Measurements from ENCODE around the gene COL4A1.

COL4A1 gene

DNA sequence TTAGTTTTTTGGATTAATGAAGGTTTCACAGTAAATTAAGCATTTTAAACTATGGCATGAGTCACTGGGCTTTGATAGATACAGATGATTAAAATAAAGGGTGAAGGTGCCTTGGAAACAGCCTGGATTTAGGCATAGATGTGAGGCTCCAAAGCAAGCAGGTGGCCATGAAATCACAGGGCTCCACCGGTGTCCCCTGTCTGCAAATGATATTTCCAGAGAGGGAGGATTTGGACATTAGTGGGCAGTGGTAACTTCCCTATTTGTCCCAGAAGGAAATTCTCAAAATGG, 127.2 kb downstream of the COL4A1 start:
- Histone ChIP-seq H2BK12ac (ENCODE audit: low read length) (no peak overlapping the region), H3K36me3 (replicated peaks in 1 of 2; ENCODE audit: control insufficient read depth in 2 of 2, insufficient read depth in 2 of 2, low read length in 2 of 2) (peaks cover 27 to 99% of the 10 kb centered on the region in 2 donors), H2BK15ac (ENCODE audit: low read length) (no peak overlapping the region), H3K9me3 (replicated peaks in 1 of 2; ENCODE audit: control insufficient read depth in 2 of 2, insufficient read depth in 1 of 2, low read depth in 1 of 2, low read length in 2 of 2) (no peaks in the 10 kb centered on the region), H3K4me2 (ENCODE audit: insufficient read depth, low read length, poor library complexity, severe bottlenecking) (no peak overlapping the region), H2BK5ac (ENCODE audit: low read length) (no peak overlapping the region), H2AFZ (ENCODE audit: low read length) (no peak overlapping the region), H3K23ac (ENCODE audit: low read depth, low read length, poor library complexity) (no peak overlapping the region), H3K4me1 (ENCODE audit: control insufficient read depth in 2 of 2, insufficient read depth in 1 of 2, low read depth in 1 of 2, low read length in 2 of 2) (peaks cover 0 to 6% of the 10 kb centered on the region in 2 donors), H3K27ac (replicated peaks; ENCODE audit: low read length) (no peak overlapping the region), H3K79me1 (ENCODE audit: low read depth, low read length) (peaks cover 2% of the 10 kb centered on the region), H3K9ac (ENCODE audit: low read depth, low read length, poor library complexity) (no peak overlapping the region), H3K4me3 (ENCODE audit: low read length in 2 of 2) (no peak overlapping the region), H3K27me3 (ENCODE audit: control insufficient read depth in 3 of 3, insufficient read depth in 3 of 3, low read depth in 1 of 3, low read length in 3 of 3) (no peaks in the 10 kb centered on the region), H3K4ac (ENCODE audit: low read length) (no peak overlapping the region), H2AK5ac (ENCODE audit: low read depth, low read length) (no peak overlapping the region), H4K8ac (ENCODE audit: low read depth, low read length) (no peak overlapping the region), H3K14ac (ENCODE audit: low read length) (no peak overlapping the region), H4K91ac (ENCODE audit: low read depth, low read length, poor library complexity) (no peak overlapping the region), H3K18ac (ENCODE audit: low read length) (no peak overlapping the region), H2BK120ac (ENCODE audit: low read depth, low read length) (no peak overlapping the region)
- no peak for DNase-seq (ENCODE audit: low spot score)
- WGBS, 2 donors (ENCODE audit: extremely low coverage in 2 of 2, insufficient read length in 2 of 2, insufficient replicate concordance in 1 of 2) = no CpG with 5 or more reads among the region's 1 CpG

DNA sequence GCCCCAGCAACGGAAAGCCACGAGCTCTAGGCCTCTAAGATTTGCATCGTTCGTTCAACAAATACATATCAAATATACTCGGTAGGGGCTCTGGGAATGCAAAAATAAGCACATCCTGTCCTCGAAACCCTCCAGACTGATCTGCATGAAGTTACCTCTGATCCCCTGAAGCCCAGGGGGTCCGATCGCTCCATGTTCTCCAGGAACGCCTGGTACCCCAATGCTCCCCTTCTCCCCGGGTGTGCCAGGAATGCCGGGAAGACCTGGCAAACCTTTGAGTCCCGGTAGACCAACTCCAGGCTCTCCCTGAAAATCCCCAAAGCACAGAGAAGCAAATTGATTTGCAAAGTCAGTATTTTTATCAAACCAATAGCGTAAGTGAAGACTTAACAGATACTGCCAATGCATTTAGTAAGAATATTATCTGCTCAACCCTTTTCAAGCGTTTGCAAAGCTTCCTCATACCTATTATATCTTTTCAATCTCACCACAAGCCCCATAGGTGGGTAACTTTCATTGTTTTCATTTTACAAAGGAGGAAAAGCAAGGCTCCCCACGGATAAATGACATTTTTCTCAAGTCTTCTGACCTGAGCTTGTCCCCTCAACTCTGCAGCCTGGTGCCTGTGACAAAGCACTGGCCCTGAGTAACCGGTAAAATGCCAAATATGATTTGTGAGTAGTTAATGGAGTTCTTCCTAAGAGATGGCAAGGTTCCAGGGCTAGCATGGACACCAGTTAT, 127.7 kb downstream of the COL4A1 start:
- Histone ChIP-seq H3K18ac (ENCODE audit: low read length) (no peak overlapping the region), H3K9me3 (replicated peaks in 1 of 2; ENCODE audit: control insufficient read depth in 2 of 2, insufficient read depth in 1 of 2, low read depth in 1 of 2, low read length in 2 of 2) (no peaks in the 10 kb centered on the region), H2BK120ac (ENCODE audit: low read depth, low read length) (no peak overlapping the region), H2AFZ (ENCODE audit: low read length) (no peak overlapping the region), H3K14ac (ENCODE audit: low read length) (no peak overlapping the region), H2BK12ac (ENCODE audit: low read length) (no peak overlapping the region), H3K4me1 (ENCODE audit: control insufficient read depth in 2 of 2, insufficient read depth in 1 of 2, low read depth in 1 of 2, low read length in 2 of 2) (peaks cover 0 to 6% of the 10 kb centered on the region in 2 donors), H3K23ac (ENCODE audit: low read depth, low read length, poor library complexity) (no peak overlapping the region), H3K27ac (replicated peaks; ENCODE audit: low read length) (no peak overlapping the region), H4K8ac (ENCODE audit: low read depth, low read length) (no peak overlapping the region), H2AK5ac (ENCODE audit: low read depth, low read length) (no peak overlapping the region), H3K36me3 (replicated peaks in 1 of 2; ENCODE audit: control insufficient read depth in 2 of 2, insufficient read depth in 2 of 2, low read length in 2 of 2) (peaks cover 31 to 100% of the 10 kb centered on the region in 2 donors), H2BK15ac (ENCODE audit: low read length) (no peak overlapping the region), H3K4me3 (ENCODE audit: low read length in 2 of 2) (no peak overlapping the region), H4K91ac (ENCODE audit: low read depth, low read length, poor library complexity) (no peak overlapping the region), H3K4me2 (ENCODE audit: insufficient read depth, low read length, poor library complexity, severe bottlenecking) (no peak overlapping the region), H3K79me1 (ENCODE audit: low read depth, low read length) (peaks cover 2% of the 10 kb centered on the region), H3K27me3 (ENCODE audit: control insufficient read depth in 3 of 3, insufficient read depth in 3 of 3, low read depth in 1 of 3, low read length in 3 of 3) (no peaks in the 10 kb centered on the region), H2BK5ac (ENCODE audit: low read length) (no peak overlapping the region), H3K4ac (ENCODE audit: low read length) (no peak overlapping the region), H3K9ac (ENCODE audit: low read depth, low read length, poor library complexity) (no peak overlapping the region)
- no peak for DNase-seq (ENCODE audit: low spot score)
- no CpG with 5 or more reads among the region's 16 CpGs for whole genome bisulfite sequencing, 2 donors (ENCODE audit: extremely low coverage in 2 of 2, insufficient read length in 2 of 2, insufficient replicate concordance in 1 of 2)

DNA sequence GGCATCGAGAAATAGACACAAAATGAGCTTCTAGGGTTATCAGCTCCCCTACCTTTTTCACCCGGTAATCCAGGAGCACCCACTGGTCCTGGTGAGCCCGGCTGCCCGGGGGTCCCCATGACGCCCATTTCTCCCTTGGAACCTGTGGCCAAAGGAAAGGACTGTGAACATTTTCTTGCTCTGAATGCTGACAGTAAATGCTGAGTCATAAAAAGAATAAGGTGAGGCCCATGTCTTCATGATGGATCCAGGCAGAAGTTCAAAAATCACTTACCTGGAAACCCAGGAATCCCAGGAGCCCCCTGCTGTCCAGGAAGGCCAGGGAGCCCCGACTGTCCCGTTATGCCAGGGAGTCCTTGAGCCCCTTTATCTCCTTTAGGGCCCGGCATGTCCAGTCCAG, 129.2 kb downstream of the COL4A1 start:
- Histone ChIP-seq H3K36me3 (replicated peaks in 1 of 2; ENCODE audit: control insufficient read depth in 2 of 2, insufficient read depth in 2 of 2, low read length in 2 of 2) (peaks cover 36 to 100% of the 10 kb centered on the region in 2 donors), H4K91ac (ENCODE audit: low read depth, low read length, poor library complexity) (no peak overlapping the region), H3K23ac (ENCODE audit: low read depth, low read length, poor library complexity) (no peak overlapping the region), H4K8ac (ENCODE audit: low read depth, low read length) (no peak overlapping the region), H2BK5ac (ENCODE audit: low read length) (no peak overlapping the region), H3K4me1 (ENCODE audit: control insufficient read depth in 2 of 2, insufficient read depth in 1 of 2, low read depth in 1 of 2, low read length in 2 of 2) (peaks cover 0 to 6% of the 10 kb centered on the region in 2 donors), H3K14ac (ENCODE audit: low read length) (no peak overlapping the region), H3K4me3 (ENCODE audit: low read length in 2 of 2) (no peak overlapping the region), H3K79me1 (ENCODE audit: low read depth, low read length) (peaks cover 2% of the 10 kb centered on the region), H2AK5ac (ENCODE audit: low read depth, low read length) (no peak overlapping the region), H3K4ac (ENCODE audit: low read length) (no peak overlapping the region), H2BK12ac (ENCODE audit: low read length) (no peak overlapping the region), H3K4me2 (ENCODE audit: insufficient read depth, low read length, poor library complexity, severe bottlenecking) (no peak overlapping the region), H3K18ac (ENCODE audit: low read length) (no peak overlapping the region), H3K27ac (replicated peaks; ENCODE audit: low read length) (no peak overlapping the region), H2BK120ac (ENCODE audit: low read depth, low read length) (no peak overlapping the region), H3K27me3 (ENCODE audit: control insufficient read depth in 3 of 3, insufficient read depth in 3 of 3, low read depth in 1 of 3, low read length in 3 of 3) (no peaks in the 10 kb centered on the region), H2AFZ (ENCODE audit: low read length) (no peak overlapping the region), H2BK15ac (ENCODE audit: low read length) (no peak overlapping the region), H3K9ac (ENCODE audit: low read depth, low read length, poor library complexity) (no peak overlapping the region), H3K9me3 (replicated peaks in 1 of 2; ENCODE audit: control insufficient read depth in 2 of 2, insufficient read depth in 1 of 2, low read depth in 1 of 2, low read length in 2 of 2) (peaks cover 5 to 12% of the 10 kb centered on the region in 2 donors)
- WGBS, 2 donors (ENCODE audit: extremely low coverage in 2 of 2, insufficient read length in 2 of 2, insufficient replicate concordance in 1 of 2) = no CpG with 5 or more reads among the region's 8 CpGs
- DNase-seq (ENCODE audit: low spot score) = no peak

DNA sequence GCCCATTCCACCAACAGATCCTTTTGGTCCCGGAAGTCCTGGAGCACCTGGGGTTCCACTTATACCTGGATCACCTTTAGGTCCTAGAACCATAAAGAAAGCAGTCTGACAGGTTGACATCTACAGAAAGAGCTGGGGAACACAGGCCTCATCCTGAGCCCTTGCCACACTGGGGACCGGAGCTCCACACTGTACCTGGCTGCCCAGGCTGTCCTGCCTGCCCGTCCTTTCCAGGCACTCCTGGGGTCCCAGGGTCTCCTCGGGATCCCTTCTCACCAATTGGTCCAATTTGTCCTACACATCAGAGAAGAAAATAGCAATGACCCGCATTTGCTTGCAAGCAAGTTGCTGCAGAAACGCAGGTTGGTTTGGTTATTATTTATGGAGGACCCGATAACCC, 130.5 kb downstream of the COL4A1 start:
- no peak for DNase-seq (ENCODE audit: low spot score)
- Histone ChIP-seq H3K27ac (replicated peaks; ENCODE audit: low read length) (no peak overlapping the region), H3K4ac (ENCODE audit: low read length) (no peak overlapping the region), H2BK15ac (ENCODE audit: low read length) (no peak overlapping the region), H3K23ac (ENCODE audit: low read depth, low read length, poor library complexity) (no peak overlapping the region), H3K9ac (ENCODE audit: low read depth, low read length, poor library complexity) (no peak overlapping the region), H3K36me3 (replicated peaks in 1 of 2; ENCODE audit: control insufficient read depth in 2 of 2, insufficient read depth in 2 of 2, low read length in 2 of 2) (peaks cover 36 to 100% of the 10 kb centered on the region in 2 donors), H3K18ac (ENCODE audit: low read length) (no peak overlapping the region), H2AK5ac (ENCODE audit: low read depth, low read length) (no peak overlapping the region), H2BK5ac (ENCODE audit: low read length) (no peak overlapping the region), H3K4me3 (ENCODE audit: low read length in 2 of 2) (no peak overlapping the region), H3K4me2 (ENCODE audit: insufficient read depth, low read length, poor library complexity, severe bottlenecking) (no peak overlapping the region), H2AFZ (ENCODE audit: low read length) (no peak overlapping the region), H3K14ac (ENCODE audit: low read length) (no peak overlapping the region), H3K79me1 (ENCODE audit: low read depth, low read length) (no peaks in the 10 kb centered on the region), H2BK120ac (ENCODE audit: low read depth, low read length) (no peak overlapping the region), H3K27me3 (ENCODE audit: control insufficient read depth in 3 of 3, insufficient read depth in 3 of 3, low read depth in 1 of 3, low read length in 3 of 3) (no peaks in the 10 kb centered on the region), H3K4me1 (ENCODE audit: control insufficient read depth in 2 of 2, insufficient read depth in 1 of 2, low read depth in 1 of 2, low read length in 2 of 2) (peaks cover 0 to 6% of the 10 kb centered on the region in 2 donors), H4K8ac (ENCODE audit: low read depth, low read length) (no peak overlapping the region), H3K9me3 (replicated peaks in 1 of 2; ENCODE audit: control insufficient read depth in 2 of 2, insufficient read depth in 1 of 2, low read depth in 1 of 2, low read length in 2 of 2) (peaks cover 5 to 12% of the 10 kb centered on the region in 2 donors), H2BK12ac (ENCODE audit: low read length) (no peak overlapping the region), H4K91ac (ENCODE audit: low read depth, low read length, poor library complexity) (no peak overlapping the region)
- no CpG with 5 or more reads among the region's 7 CpGs for WGBS, 2 donors (ENCODE audit: extremely low coverage in 2 of 2, insufficient read length in 2 of 2, insufficient replicate concordance in 1 of 2)

All from neuronal stem cell (in vitro differentiated cells).